Adipocyte (in vitro differentiated cells): ENCODE data around the gene CYP2W1.
"Not testable (repeated sequence)": the region's sequence is repeated elsewhere in the genome, so short reads cannot be mapped to it uniquely, and the experiment has no call there.

ENCODE experiments used
- DNase-seq: peaks from one replicate; pipeline ENCODE4 v3.0.0-alpha.2; 2015; ENCODE audit warnings: low read depth
- H3K27me3 ChIP-seq: replicated peaks from 2 replicates; pipeline ENCODE4 v1.7.0; 2013; ENCODE audit warnings: mild to moderate bottlenecking, low read length, moderate library complexity; ENCODE audit not compliant: control insufficient read depth, insufficient read depth
- H3K36me3 ChIP-seq: 2 replicates; pipeline ENCODE4 v1.7.0; 2013; ENCODE audit warnings: low read length, mild to moderate bottlenecking, moderate library complexity; ENCODE audit not compliant: control insufficient read depth, insufficient read depth, severe bottlenecking
- H3K4me1 ChIP-seq: 2 replicates; pipeline ENCODE4 v1.7.0; 2013; ENCODE audit warnings: mild to moderate bottlenecking, low read length, moderate library complexity; ENCODE audit not compliant: control insufficient read depth, insufficient read depth
- H3K4me3 ChIP-seq: 2 replicates; pipeline ENCODE4 v1.7.0; 2013; ENCODE audit warnings: mild to moderate bottlenecking, low read length, moderate library complexity
- H3K9ac ChIP-seq: 2 replicates; pipeline ENCODE4 v1.7.0; 2013; ENCODE audit warnings: mild to moderate bottlenecking, low read length, moderate library complexity
- H3K9me3 ChIP-seq: 2 replicates; pipeline ENCODE4 v1.7.0; 2013; ENCODE audit warnings: mild to moderate bottlenecking, low read length, moderate library complexity; ENCODE audit not compliant: control insufficient read depth

Gene CYP2W1

GRCh38 chr7:1032536-1033181 lies 49.7 kb downstream of the CYP2W1 start:
- no peak overlapping the region for H3K9ac ChIP-seq
- no peak overlapping the region for H3K4me3 ChIP-seq
- no peaks in the 10 kb centered on the region for H3K27me3 ChIP-seq
- no peaks in the 10 kb centered on the region for H3K36me3 ChIP-seq
- no peak for DNase-seq
- no peaks in the 10 kb centered on the region for H3K9me3 ChIP-seq
- peaks cover 6% of the 10 kb centered on the region for H3K4me1 ChIP-seq

- peaks cover 6% of the 10 kb centered on the region for H3K4me1 ChIP-seq
- no peaks in the 10 kb centered on the region for H3K36me3 ChIP-seq
- no peaks in the 10 kb centered on the region for H3K27me3 ChIP-seq
- no peak for DNase-seq
- H3K9ac ChIP-seq = no peak overlapping the region
- no peak overlapping the region for H3K4me3 ChIP-seq
- no peaks in the 10 kb centered on the region for H3K9me3 ChIP-seq
These were observed 50.7 kb downstream of the CYP2W1 start for GRCh38 chr7:1033546-1034145.

GRCh38 chr7:1034769-1035168 lies 51.8 kb downstream of the CYP2W1 start:
- not testable (repeated sequence) for H3K36me3 ChIP-seq, H3K9me3 ChIP-seq, H3K4me1 ChIP-seq, H3K4me3 ChIP-seq, H3K9ac ChIP-seq, DNase-seq, H3K27me3 ChIP-seq

GRCh38 chr7:1036164-1036928 lies 53.4 kb downstream of the CYP2W1 start:
- not testable (repeated sequence) for H3K27me3 ChIP-seq, H3K9me3 ChIP-seq, H3K4me1 ChIP-seq, H3K36me3 ChIP-seq, DNase-seq, H3K4me3 ChIP-seq, H3K9ac ChIP-seq
